A549 treated with AZD9567 at 1 μM for 4 hours (cell line): Measurements from ENCODE around the gene NEURL4. TPM values are rescaled to one million over a fixed set of nuclear protein-coding genes. Genes with fewer than 3 reads are reported as not detected.

Source experiments
- total RNA-seq: library from RNA; stranded (reverse); fragments of 200-300 nt; extraction: Qiagen RNA extraction; gene quantifications from 5 replicates; pipeline ENCODE4 v1.2.3, GENCODE V29; 2022; ENCODE audit not compliant: insufficient read depth

Gene NEURL4
- 30.5 to 37.6 TPM (median 36.4 TPM) in 5 replicates for total RNA-seq

DNA sequence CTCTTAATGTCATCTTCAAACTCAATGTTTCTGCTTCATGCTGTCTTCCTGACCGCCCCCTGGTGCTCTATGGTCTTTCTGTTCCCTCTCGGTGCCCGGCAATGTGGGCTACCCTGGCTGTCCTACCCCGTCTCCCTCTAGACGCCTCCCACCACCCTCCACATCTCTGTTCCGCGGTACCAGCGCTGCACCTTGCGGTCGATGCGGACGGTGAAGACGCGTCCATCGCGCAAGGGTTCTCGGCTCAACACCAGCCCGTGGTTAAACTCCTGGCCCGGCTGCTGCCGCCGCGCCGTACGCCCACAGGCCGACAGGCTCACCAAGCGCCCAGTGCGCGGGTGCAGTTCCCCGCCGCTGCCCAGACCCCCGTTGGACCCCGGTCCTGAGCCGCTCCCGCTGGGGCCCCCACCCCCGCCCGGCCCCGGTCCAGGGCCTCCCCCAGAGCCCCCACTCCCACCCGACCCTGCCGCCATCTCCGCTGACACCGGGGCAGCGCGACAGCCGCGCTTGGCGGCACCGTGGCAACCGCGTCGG, at the start of gene NEURL4:
TSS of gene NEURL4 (minus strand) at position 496 of the 534 bp plus-strand sequence. CDS start at position 473, 23 bp downstream.

DNA sequence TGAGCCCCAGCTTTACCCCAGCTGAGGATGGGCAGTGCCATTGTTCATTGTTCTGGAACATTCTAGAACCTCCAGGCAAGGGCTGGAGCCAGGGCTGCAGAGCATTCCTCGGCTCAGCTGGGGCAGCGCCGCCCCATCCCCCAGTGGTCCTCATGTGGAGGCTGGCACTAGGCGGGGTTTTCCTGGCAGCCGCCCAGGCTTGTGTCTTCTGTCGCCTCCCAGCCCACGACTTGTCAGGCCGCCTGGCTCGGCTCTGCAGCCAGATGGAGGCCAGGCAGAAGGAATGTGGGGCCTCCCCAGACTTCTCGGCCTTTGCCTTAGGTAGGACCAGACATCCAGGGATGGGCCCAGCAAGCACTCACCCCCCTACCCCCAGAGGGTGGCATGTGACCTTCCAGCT, 25.9 kb upstream of the NEURL4 start, which contains the start of gene TMEM95:
TSS of gene TMEM95 (plus strand) at position 104 of the 400 bp plus-strand sequence. CDS start at position 153, 49 bp downstream.

DNA sequence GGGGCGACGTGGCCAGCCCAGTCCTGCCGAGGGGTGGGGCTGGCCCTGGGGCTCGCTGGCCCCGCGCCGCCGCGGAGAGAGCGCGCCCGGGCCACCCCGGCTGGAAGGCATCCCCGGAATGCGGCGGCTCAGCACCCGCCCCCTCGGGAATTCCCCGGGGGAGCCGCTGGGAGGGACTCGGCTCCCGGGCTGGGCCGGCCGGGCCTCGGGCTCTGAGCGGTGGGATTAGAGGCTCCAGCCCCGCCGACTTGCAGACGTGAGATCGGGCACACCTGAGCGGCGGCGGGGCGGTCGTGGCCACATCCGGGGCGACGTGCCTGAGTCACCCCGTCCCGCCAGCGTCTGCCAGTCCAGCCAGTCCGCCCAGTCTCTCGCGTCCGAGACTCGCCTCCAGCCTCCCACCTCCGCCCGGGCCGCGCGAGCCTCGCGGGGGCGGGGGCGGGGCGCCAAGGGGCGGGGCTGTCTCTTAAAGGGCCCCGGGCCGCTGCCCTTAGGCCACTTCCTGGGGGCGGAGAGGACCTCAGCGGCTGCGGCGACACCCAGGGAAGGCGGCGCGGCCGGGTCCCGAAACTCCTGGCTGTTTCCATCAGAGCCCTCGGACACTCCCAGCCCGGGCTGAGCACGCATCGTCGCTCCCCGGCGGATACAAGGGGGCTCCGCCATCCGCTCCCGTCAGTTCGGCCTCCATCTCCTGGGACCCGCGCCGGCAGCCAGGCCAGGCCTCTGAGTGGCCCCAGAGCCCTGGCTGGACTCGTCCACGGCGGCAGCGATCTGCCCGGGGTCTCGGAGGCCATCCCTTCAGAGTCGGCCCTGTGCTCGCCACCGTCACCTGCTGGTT, 22.7 kb upstream of the NEURL4 start, which contains the start of gene KCTD11:
TSS of gene KCTD11 (plus strand) at position 498 of the 838 bp plus-strand sequence.

DNA sequence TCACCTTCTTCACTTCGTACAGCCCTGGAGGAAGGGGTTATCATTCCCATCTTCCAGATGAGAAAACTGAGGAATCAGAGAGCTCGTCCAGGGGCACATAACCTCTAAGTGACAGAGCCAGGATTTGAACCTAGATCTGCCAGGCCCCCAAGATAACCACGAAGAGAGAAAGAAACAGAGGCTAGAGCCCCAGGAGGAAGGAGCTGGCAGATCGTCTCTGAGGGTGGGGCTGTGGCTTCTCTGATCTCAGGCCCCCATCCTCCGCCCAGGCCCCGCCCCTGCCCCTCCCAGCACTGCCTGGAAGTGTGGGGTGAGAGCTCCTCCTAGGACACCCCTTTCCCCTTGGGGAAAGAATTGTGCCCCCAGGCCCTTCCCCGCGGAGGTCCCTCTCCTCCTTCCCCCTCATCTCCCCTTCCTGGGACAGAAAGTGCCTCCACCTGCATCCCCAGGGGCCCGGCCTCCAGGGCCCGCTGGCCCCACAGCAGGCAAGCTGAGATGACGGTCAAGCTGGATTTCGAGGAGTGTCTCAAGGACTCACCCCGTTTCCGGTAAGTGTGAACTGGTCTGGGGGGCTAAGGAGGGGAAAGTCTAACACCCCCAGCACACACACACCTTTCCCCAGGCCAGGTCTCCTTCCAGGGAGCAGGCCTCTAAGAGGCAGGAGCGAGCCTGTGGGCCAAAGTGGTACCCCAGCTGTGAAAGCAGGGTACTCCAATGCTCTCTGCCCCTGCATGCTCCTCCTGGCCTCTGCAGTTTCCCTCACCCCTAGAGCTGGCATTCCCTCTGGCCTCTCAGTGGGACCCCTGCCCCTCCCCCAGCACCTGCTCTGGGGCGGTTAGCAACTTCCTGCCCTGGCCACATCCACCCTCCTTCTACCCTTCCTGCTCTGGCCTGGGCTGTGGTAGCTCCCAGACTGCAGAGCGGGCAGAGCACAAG, 7.4 kb upstream of the NEURL4 start, which contains the start of gene ACAP1:
TSS of gene ACAP1 (plus strand) at position 290 of the 936 bp plus-strand sequence. CDS start at position 496, 206 bp downstream.

DNA sequence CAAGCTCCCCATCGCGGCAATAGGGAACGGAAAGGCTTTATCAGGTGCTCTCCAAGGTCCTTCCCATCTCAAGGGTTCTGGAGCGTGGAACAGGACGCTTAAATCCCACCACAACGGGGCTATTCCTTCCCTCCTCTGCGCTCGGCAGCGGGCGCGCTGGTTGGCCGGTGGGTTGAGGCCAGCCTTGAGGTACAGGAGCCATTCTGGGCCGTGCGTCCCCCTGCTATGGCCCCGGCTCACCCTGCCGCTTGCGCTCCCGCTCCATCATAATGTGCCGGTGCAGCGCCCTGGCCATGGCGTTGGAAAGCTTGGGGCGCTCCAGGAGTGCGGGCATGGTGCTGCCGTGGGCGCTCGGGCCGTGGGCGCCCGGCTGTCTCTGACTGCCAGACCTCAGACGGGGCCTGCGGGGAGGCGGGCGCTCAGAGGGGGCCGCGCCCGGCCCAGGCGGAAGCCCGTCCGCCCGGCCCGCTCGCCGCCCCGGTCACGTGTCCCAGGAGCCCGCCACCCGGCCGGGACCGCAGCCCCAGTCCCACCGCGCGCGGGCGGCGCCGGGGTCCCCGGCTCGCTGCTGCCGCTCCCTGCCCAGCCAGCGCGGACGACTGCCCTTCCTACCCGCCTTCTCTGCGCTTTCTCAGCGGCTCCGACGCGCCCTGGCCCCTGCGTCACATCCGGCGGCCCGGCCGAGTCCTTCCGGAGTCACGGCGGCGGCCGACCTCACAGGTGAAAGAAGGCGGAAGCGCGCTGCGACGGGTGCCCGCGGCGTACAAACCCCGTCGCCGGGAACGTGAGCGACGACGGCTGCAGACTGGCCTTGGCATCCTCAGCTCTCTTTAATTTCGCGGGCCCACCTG, 14.2 kb downstream of the NEURL4 start, which contains the start of gene GPS2:
TSS of gene GPS2 (minus strand) at position 642 of the 851 bp plus-strand sequence. CDS start at position 334, 308 bp downstream.

DNA sequence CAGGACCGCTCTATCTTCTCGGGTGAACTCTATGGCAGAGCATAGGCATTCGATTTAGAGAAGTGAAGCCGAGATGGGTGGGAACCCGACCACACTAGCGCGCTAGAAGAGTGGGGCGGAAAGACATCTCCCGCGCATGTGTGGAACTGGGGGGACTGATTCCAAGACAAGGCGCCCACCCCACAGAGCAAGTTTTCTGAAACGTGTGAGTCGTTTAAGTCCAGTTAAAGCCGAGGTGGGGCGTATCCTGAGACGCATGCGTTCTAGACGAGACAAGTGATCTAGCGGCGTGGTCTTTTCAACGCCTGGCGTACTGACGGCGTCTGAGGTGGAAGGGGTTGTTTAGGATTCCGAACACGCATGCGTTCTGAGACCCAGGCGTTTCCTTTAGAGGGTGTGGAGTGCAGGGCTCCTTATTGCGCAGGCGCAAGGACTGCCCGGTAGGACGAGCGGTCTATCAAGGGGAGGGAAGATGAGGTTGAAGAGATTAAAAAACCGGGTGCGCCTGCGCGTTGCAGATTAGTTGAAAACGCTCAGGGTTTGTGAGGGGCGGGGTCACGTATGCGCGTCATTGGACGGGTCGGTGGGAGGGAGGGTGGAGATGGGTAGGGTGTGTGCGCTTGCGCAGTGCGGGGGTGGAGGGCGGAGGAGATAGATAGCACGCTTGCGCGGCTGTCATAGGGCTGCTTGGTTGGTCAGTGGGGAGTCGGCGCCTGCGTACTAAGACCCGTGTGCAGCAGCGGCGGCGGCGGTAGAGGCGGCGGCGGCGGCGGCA, 22.0 kb downstream of the NEURL4 start, which contains the start of gene EIF5A:
TSS of gene EIF5A (plus strand) at position 718 of the 775 bp plus-strand sequence. CDS start 2,008 bp downstream, outside the sequence.

DNA sequence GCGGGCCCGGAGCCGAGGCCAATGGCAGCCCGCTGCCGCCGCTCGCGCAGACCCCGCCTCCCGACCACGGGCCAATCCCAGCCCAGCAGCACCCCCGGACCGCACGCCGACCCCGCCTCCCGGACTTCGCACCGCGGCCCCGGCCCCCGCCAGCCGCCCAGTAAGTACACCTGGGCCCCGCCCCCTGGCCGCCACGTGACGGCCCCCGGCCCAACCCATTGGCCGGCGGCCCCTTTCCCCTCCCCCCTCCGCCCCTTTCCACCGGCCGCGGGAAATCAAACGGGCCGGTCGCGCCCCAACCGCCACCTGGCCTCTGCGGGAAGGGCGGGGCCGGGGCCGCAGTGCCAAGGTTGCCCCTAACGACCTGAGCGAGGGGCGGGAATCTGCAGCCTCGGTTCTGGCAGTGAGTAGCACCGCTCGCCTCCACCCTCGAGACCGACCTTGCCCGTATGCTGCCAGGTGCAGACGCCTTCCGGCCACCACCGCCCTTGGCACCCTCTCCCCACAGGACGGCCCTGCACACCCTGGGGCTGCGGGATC, 34.5 kb downstream of the NEURL4 start, which contains the start of gene YBX2:
TSS of gene YBX2 (minus strand) at position 26 of the 540 bp plus-strand sequence. CDS start 139 bp downstream, outside the sequence.

DNA sequence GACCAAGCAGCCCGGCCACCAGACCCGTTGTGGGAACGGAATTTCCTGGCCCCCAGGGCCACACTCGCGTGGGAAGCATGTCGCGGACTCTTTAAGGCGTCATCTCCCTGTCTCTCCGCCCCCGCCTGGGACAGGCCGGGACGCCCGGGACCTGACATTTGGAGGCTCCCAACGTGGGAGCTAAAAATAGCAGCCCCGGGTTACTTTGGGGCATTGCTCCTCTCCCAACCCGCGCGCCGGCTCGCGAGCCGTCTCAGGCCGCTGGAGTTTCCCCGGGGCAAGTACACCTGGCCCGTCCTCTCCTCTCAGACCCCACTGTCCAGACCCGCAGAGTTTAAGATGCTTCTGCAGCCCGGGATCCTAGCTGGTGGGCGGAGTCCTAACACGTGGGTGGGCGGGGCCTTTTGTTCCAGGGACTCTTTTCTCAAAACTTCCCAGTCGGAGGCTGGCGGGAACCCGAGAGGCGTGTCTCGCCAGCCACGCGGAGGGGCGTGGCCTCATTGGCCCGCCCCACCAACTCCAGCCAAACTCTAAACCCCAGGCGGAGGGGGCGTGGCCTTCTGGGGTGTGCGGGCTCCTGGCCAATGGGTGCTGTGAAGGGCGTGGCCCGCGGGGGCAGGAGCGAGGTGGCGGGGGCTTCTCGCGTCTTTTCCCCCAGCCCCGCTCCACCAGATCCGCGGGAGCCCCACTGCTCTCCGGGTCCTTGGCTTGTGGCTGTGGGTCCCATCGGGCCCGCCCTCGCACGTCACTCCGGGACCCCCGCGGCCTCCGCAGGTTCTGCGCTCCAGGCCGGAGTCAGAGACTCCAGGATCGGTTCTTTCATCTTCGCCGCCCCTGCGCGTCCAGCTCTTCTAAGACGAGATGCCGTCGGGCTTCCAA, 47.8 kb downstream of the NEURL4 start, which contains the start of gene SLC2A4:
TSS of gene SLC2A4 (plus strand) at position 645 of the 879 bp plus-strand sequence. CDS start at position 862, 217 bp downstream.

Other genes starting within 250 kb of the NEURL4 start
- not detected in 5 replicates for gene CLEC10A, start 249.1 kb downstream of the NEURL4 start, total RNA-seq
- gene ASGR2, start 214.5 kb downstream of the NEURL4 start, total RNA-seq = 1.5 TPM in 1 of 5 replicates, not detected in the others
- gene ASGR1, start 150.0 kb downstream of the NEURL4 start, total RNA-seq = 0.70 to 1.2 TPM (median 0.90 TPM) in 4 of 5 replicates, not detected in the other
- gene DLG4, start 109.5 kb downstream of the NEURL4 start, total RNA-seq = 5.9 to 6.9 TPM (median 6.2 TPM) in 5 replicates
- gene ACADVL, start 109.4 kb downstream of the NEURL4 start, total RNA-seq = 264 to 485 TPM (median 439 TPM) in 5 replicates
- gene DVL2, start 94.8 kb downstream of the NEURL4 start, total RNA-seq = 29.2 to 43.3 TPM (median 42.3 TPM) in 5 replicates
- 67.2 to 91.5 TPM (median 83.0 TPM) in 5 replicates for gene PHF23, start 89.9 kb downstream of the NEURL4 start, total RNA-seq
- 638 to 734 TPM (median 663 TPM) in 5 replicates for gene GABARAP, start 86.9 kb downstream of the NEURL4 start, total RNA-seq
- 202 to 277 TPM (median 222 TPM) in 5 replicates for gene CTDNEP1, start 77.6 kb downstream of the NEURL4 start, total RNA-seq
- gene ELP5, start 77.1 kb downstream of the NEURL4 start, total RNA-seq = 115 to 144 TPM (median 128 TPM) in 5 replicates
- gene CLDN7, start 66.9 kb downstream of the NEURL4 start, total RNA-seq = 1.4 to 1.8 TPM (median 1.6 TPM) in 4 of 5 replicates, not detected in the other
- gene SLC2A4, start 47.6 kb downstream of the NEURL4 start, total RNA-seq = 0.28 to 0.45 TPM (median 0.37 TPM) in 4 of 5 replicates, not detected in the other
- gene YBX2, start 34.7 kb downstream of the NEURL4 start, total RNA-seq = 0.46 to 0.72 TPM (median 0.60 TPM) in 4 of 5 replicates, not detected in the other
- 1,570 to 1,809 TPM (median 1,672 TPM) in 5 replicates for gene EIF5A, start 21.7 kb downstream of the NEURL4 start, total RNA-seq
- 91.5 to 113 TPM (median 108 TPM) in 5 replicates for gene GPS2, start 14.0 kb downstream of the NEURL4 start, total RNA-seq
- gene ACAP1, start 7.2 kb upstream of the NEURL4 start, total RNA-seq = 2.1 to 5.5 TPM (median 3.9 TPM) in 4 of 5 replicates, not detected in the other
- 10.3 to 15.0 TPM (median 13.0 TPM) in 5 replicates for gene KCTD11, start 22.8 kb upstream of the NEURL4 start, total RNA-seq
- gene TMEM95, start 25.8 kb upstream of the NEURL4 start, total RNA-seq = not detected in 5 replicates
- gene TNK1, start 51.8 kb upstream of the NEURL4 start, total RNA-seq = 1.4 to 1.7 TPM (median 1.6 TPM) in 5 replicates
- gene PLSCR3, start 65.2 kb upstream of the NEURL4 start, total RNA-seq = 36.1 to 44.4 TPM (median 40.5 TPM) in 5 replicates
- 181 to 231 TPM (median 208 TPM) in 5 replicates for gene TMEM256, start 74.8 kb upstream of the NEURL4 start, total RNA-seq
- 12.4 to 20.9 TPM (median 18.3 TPM) in 5 replicates for gene NLGN2, start 78.5 kb upstream of the NEURL4 start, total RNA-seq
- gene SPEM1, start 91.0 kb upstream of the NEURL4 start, total RNA-seq = 0.08 TPM in 2 of 5 replicates, not detected in the others
- 0.05 to 0.07 TPM (median 0.05 TPM) in 3 of 5 replicates, not detected in the others for gene SPEM2, start 96.3 kb upstream of the NEURL4 start, total RNA-seq
- gene SPEM3, start 99.5 kb upstream of the NEURL4 start, total RNA-seq = 0.02 to 0.06 TPM (median 0.02 TPM) in 3 of 5 replicates, not detected in the others
- 7.5 to 12.0 TPM (median 11.6 TPM) in 5 replicates for gene TMEM102, start 106.1 kb upstream of the NEURL4 start, total RNA-seq
- gene FGF11, start 110.2 kb upstream of the NEURL4 start, total RNA-seq = 0.67 to 1.3 TPM (median 0.74 TPM) in 4 of 5 replicates, not detected in the other
- gene CHRNB1, start 115.7 kb upstream of the NEURL4 start, total RNA-seq = 5.7 to 17.4 TPM (median 8.1 TPM) in 5 replicates
- 17.6 to 21.8 TPM (median 20.5 TPM) in 5 replicates for gene ZBTB4, start 150.3 kb upstream of the NEURL4 start, total RNA-seq
- gene SLC35G6, start 152.1 kb upstream of the NEURL4 start, total RNA-seq = not detected in 5 replicates
- 74.1 to 103 TPM (median 95.9 TPM) in 5 replicates for gene POLR2A, start 155.0 kb upstream of the NEURL4 start, total RNA-seq
- 7.1 to 11.8 TPM (median 9.9 TPM) in 5 replicates for gene TNFSF12, start 219.7 kb upstream of the NEURL4 start, total RNA-seq
- 0.40 to 0.92 TPM (median 0.66 TPM) in 4 of 5 replicates, not detected in the other for gene TNFSF13, start 229.4 kb upstream of the NEURL4 start, total RNA-seq
- 70.1 to 96.6 TPM (median 91.7 TPM) in 5 replicates for gene SENP3, start 232.6 kb upstream of the NEURL4 start, total RNA-seq